H9 (cell line): ENCODE results near the gene ATF6. TPM values are rescaled to one million over a fixed set of nuclear protein-coding genes. Genes with fewer than 3 reads are reported as not detected.

Experiments used
- DNase-seq: peaks from one replicate; pipeline ENCODE4 v3.0.0-alpha.2; 2017
- H2AFZ ChIP-seq: one replicate; pipeline ENCODE4 v1.6.1; 2013; ENCODE audit warnings: mild to moderate bottlenecking, low read length, control low read depth, moderate library complexity
- H2AK5ac ChIP-seq: 2 replicates; pipeline ENCODE4 v1.6.1; 2013; ENCODE audit warnings: low read length, control low read depth, mixed read lengths; ENCODE audit not compliant: insufficient read length
- H2BK120ac ChIP-seq: one replicate; pipeline ENCODE4 v1.6.1; 2013; ENCODE audit warnings: low read depth, mild to moderate bottlenecking, low read length, control low read depth, inconsistent platforms; ENCODE audit not compliant: poor library complexity, severe bottlenecking
- H2BK12ac ChIP-seq: 2 replicates; pipeline ENCODE4 v1.6.1; 2013; ENCODE audit warnings: low read length, control low read depth, mixed read lengths, low read depth; ENCODE audit not compliant: insufficient read length
- H2BK15ac ChIP-seq: 2 replicates; pipeline ENCODE4 v1.6.1; 2013; ENCODE audit warnings: low read depth, low read length, control low read depth
- H2BK20ac ChIP-seq: one replicate; pipeline ENCODE4 v1.6.1; 2013; ENCODE audit warnings: low read depth, mild to moderate bottlenecking, low read length, control low read depth, inconsistent platforms; ENCODE audit not compliant: poor library complexity, severe bottlenecking
- H2BK5ac ChIP-seq: 2 replicates; pipeline ENCODE4 v1.6.1; 2013; ENCODE audit warnings: low read length, control low read depth, mixed read lengths; ENCODE audit not compliant: insufficient read length
- H3K14ac ChIP-seq: 2 replicates; pipeline ENCODE4 v1.6.1; 2013; ENCODE audit warnings: low read length, control low read depth; ENCODE audit not compliant: insufficient read depth
- H3K18ac ChIP-seq: 2 replicates; pipeline ENCODE4 v1.6.1; 2013; ENCODE audit warnings: low read depth, mild to moderate bottlenecking, mixed read lengths, low read length, control low read depth; ENCODE audit not compliant: insufficient read length
- H3K23ac ChIP-seq: 2 replicates; pipeline ENCODE4 v1.6.1; 2013; ENCODE audit warnings: low read length, control low read depth, mixed read lengths, low read depth; ENCODE audit not compliant: insufficient read length
- H3K23me2 ChIP-seq: 2 replicates; pipeline ENCODE4 v1.6.1; 2013; ENCODE audit warnings: low read depth, mild to moderate bottlenecking, mixed read lengths, low read length, control low read depth; ENCODE audit not compliant: insufficient read length, poor library complexity, severe bottlenecking
- H3K27ac ChIP-seq: 2 replicates; pipeline ENCODE4 v1.5.1; 2013; ENCODE audit warnings: low read length, control low read depth, mixed read lengths, low read depth; ENCODE audit not compliant: insufficient read length
- H3K27me3 ChIP-seq: 2 replicates; pipeline ENCODE4 v1.6.1; 2013; ENCODE audit warnings: low read length, control low read depth, inconsistent platforms; ENCODE audit not compliant: insufficient read depth
- H3K4ac ChIP-seq: 2 replicates; pipeline ENCODE4 v1.6.1; 2013; ENCODE audit warnings: low read depth, mild to moderate bottlenecking, control low read depth, inconsistent platforms, low read length, moderate library complexity
- H3K4me1 ChIP-seq: 2 replicates; pipeline ENCODE4 v1.6.1; 2013; ENCODE audit warnings: low read length, control low read depth, inconsistent platforms; ENCODE audit not compliant: insufficient read depth
- H3K4me2 ChIP-seq: 2 replicates; pipeline ENCODE4 v1.6.1; 2013; ENCODE audit warnings: low read length, control low read depth, mixed read lengths; ENCODE audit not compliant: insufficient read length, insufficient read depth
- H3K56ac ChIP-seq: 2 replicates; pipeline ENCODE4 v1.6.1; 2013; ENCODE audit warnings: low read depth, mild to moderate bottlenecking, mixed read lengths, low read length, control low read depth; ENCODE audit not compliant: insufficient read length
- H3K79me1 ChIP-seq: 2 replicates; pipeline ENCODE4 v1.6.1; 2013; ENCODE audit warnings: low read depth, mild to moderate bottlenecking, moderate library complexity, low read length, control low read depth, inconsistent platforms; ENCODE audit not compliant: insufficient read depth, poor library complexity, severe bottlenecking
- H3K79me2 ChIP-seq: 2 replicates; pipeline ENCODE4 v1.6.1; 2013; ENCODE audit warnings: low read length, control low read depth, inconsistent platforms; ENCODE audit not compliant: insufficient read depth
- H3K9ac ChIP-seq: 2 replicates; pipeline ENCODE4 v1.6.1; 2013; ENCODE audit warnings: low read length, control low read depth, mixed read lengths; ENCODE audit not compliant: insufficient read length; ENCODE audit errors: extremely low read depth
- H3K9me3 ChIP-seq: one replicate; pipeline ENCODE4 v1.6.1; 2013; ENCODE audit warnings: low read depth, low read length, inconsistent platforms; ENCODE audit not compliant: control insufficient read depth
- H3T11ph ChIP-seq: one replicate; pipeline ENCODE4 v1.6.1; 2013; ENCODE audit warnings: mild to moderate bottlenecking, low read length, control low read depth, inconsistent platforms
- H4K20me1 ChIP-seq: one replicate; pipeline ENCODE4 v1.6.1; 2013; ENCODE audit not compliant: control insufficient read depth, insufficient read length, insufficient read depth
- H4K5ac ChIP-seq: 2 replicates; pipeline ENCODE4 v1.6.1; 2013; ENCODE audit warnings: low read depth, mild to moderate bottlenecking, mixed read lengths, low read length, control low read depth; ENCODE audit not compliant: insufficient read length
- H4K8ac ChIP-seq: replicated peaks from 2 replicates; pipeline ENCODE4 v1.6.1; 2013; ENCODE audit warnings: low read length, control low read depth, mixed read lengths, low read depth; ENCODE audit not compliant: insufficient read length
- H4K91ac ChIP-seq: 2 replicates; pipeline ENCODE4 v1.6.1; 2013; ENCODE audit warnings: low read depth, mild to moderate bottlenecking, moderate library complexity, mixed read lengths, low read length, control low read depth; ENCODE audit not compliant: insufficient read length
- H3K27ac Mint-ChIP-seq, 3 experiments: 2 replicates in 2 of 3; 3 replicates in 1 of 3; pipeline ENCODE4 v1.8.0; 2020 to 2021; ENCODE audit warnings: mixed read lengths in 3 of 3, mild to moderate bottlenecking in 1 of 3, moderate library complexity in 1 of 3
- H3K27me3 Mint-ChIP-seq: 2 replicates; pipeline ENCODE4 v1.8.0; 2021; ENCODE audit warnings: low read depth, mild to moderate bottlenecking, moderate library complexity, mixed read lengths
- H3K36me3 Mint-ChIP-seq, 3 experiments: 2 replicates in 2 of 3; 3 replicates in 1 of 3; pipeline ENCODE4 v1.8.0; 2020 to 2021; ENCODE audit warnings: low read depth in 3 of 3, mixed read lengths in 3 of 3; ENCODE audit not compliant: insufficient read depth in 1 of 3
- H3K4me1 Mint-ChIP-seq, 2 experiments: 2 replicates each; pipeline ENCODE4 v1.8.0; 2020; ENCODE audit warnings: mixed read lengths in 2 of 2
- H3K4me3 Mint-ChIP-seq, 2 experiments: 2 replicates in 1 of 2; 3 replicates in 1 of 2; pipeline ENCODE4 v1.8.0; 2020 to 2021; ENCODE audit warnings: mild to moderate bottlenecking in 2 of 2, mixed read lengths in 2 of 2, moderate library complexity in 1 of 2
- H3K9me3 Mint-ChIP-seq, 2 experiments: 2 replicates in 1 of 2; 3 replicates in 1 of 2; pipeline ENCODE4 v1.8.0; 2020; ENCODE audit warnings: mild to moderate bottlenecking in 2 of 2, mixed read lengths in 2 of 2, moderate library complexity in 1 of 2
- WGBS: extraction: QIAGEN DNeasy Blood & Tissue Kit; methylation state at CpG from one replicate; pipeline ENCODE4 v1.1.7; 2013; ENCODE audit warnings: missing lambda C conversion rate, low lambda C conversion rate, mixed read lengths; ENCODE audit not compliant: insufficient read length; ENCODE audit errors: extremely low coverage; 5-methylcytosine and 5-hydroxymethylcytosine counted together
- total RNA-seq: library from RNA; stranded (reverse); gene quantifications from 2 replicates; pipeline ENCODE4 v1.2.1, GENCODE V29; 2021
- TF ChIP-seq, protein P1 (sequence below): fragments of 200-600 bp; sonication (generic); conservative IDR thresholded peaks from 3 replicates; pipeline ENCODE4 v1.8.0; 2021; ENCODE audit warnings: antibody characterized with exemption, mild to moderate bottlenecking

The ATF6 gene
- total RNA-seq, 1 experiment from 2014 or later: 11.2 TPM

DNA sequence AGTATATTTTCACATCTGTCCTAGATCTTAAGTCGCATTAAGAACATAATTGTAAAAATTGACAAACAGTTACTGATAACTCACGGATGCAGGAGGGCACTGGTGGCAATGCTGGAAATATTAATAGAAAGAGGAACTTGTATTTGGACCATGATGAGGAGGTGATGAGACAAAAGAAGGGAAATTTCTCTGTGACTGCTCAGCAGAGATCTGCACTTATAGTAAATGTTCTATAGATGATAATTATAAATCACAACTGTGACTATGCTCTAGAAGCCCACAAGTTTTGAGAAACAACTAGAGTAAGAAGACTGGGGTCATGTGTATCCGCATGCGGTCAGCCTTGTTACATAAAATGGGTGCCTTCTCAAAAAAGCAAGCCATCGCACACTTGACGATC is 25.2 kb upstream of the ATF6 start:
- Histone ChIP-seq H3K9ac (no peak overlapping the region), H3K18ac (no peak overlapping the region), H4K8ac (no peak overlapping the region), H3K4me1 (peaks cover 10% of the 10 kb centered on the region; the same call in 1 of the 2 replicates), H3K79me2 (no peaks in the 10 kb centered on the region), H2BK12ac (no peak overlapping the region), H3K79me1 (no peaks in the 10 kb centered on the region), H3K4ac (no peak overlapping the region), H3K4me2 (no peak overlapping the region), H3K27ac (no peak overlapping the region), H2BK20ac (no peak overlapping the region), H3K56ac (no peak overlapping the region), H2AFZ (no peak overlapping the region), H2BK15ac (no peak overlapping the region), H4K91ac (no peak overlapping the region), H4K5ac (no peak overlapping the region), H2BK120ac (no peak overlapping the region), H2AK5ac (no peak overlapping the region), H3K14ac (no peak overlapping the region), H3K27me3 (no peaks in the 10 kb centered on the region), H4K20me1 (no peaks in the 10 kb centered on the region), H2BK5ac (no peak overlapping the region), H3K23me2 (no peaks in the 10 kb centered on the region), H3K9me3 (no peaks in the 10 kb centered on the region), H3T11ph (no peak overlapping the region), H3K23ac (no peak overlapping the region)
- H3K4me1 Mint-ChIP-seq: peaks cover 20 to 24% of the 10 kb centered on the region in 2 experiments
- H3K9me3 Mint-ChIP-seq: no peaks in the 10 kb centered on the region
- TF ChIP-seq, protein P1, sequence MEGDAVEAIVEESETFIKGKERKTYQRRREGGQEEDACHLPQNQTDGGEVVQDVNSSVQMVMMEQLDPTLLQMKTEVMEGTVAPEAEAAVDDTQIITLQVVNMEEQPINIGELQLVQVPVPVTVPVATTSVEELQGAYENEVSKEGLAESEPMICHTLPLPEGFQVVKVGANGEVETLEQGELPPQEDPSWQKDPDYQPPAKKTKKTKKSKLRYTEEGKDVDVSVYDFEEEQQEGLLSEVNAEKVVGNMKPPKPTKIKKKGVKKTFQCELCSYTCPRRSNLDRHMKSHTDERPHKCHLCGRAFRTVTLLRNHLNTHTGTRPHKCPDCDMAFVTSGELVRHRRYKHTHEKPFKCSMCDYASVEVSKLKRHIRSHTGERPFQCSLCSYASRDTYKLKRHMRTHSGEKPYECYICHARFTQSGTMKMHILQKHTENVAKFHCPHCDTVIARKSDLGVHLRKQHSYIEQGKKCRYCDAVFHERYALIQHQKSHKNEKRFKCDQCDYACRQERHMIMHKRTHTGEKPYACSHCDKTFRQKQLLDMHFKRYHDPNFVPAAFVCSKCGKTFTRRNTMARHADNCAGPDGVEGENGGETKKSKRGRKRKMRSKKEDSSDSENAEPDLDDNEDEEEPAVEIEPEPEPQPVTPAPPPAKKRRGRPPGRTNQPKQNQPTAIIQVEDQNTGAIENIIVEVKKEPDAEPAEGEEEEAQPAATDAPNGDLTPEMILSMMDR: no peak
- WGBS: no CpG with 5 or more reads among the region's 6 CpGs
- no peaks in the 10 kb centered on the region for H3K36me3 Mint-ChIP-seq
- no peak overlapping the region for H3K27ac Mint-ChIP-seq
- DNase-seq: no peak
- H3K27me3 Mint-ChIP-seq: peaks cover 7% of the 10 kb centered on the region
- H3K4me3 Mint-ChIP-seq: no peak overlapping the region
